Suprapubic skin (tissue), 4 donors: ENCODE results near the gene OR10AG1.

Experiments
- EP300 ChIP-seq: sonication (generic); formaldehyde crosslinking; IDR thresholded peaks from one replicate; pipeline ENCODE4 v1.6.1; 2017; ENCODE audit warnings: antibody characterized with exemption
- POLR2A ChIP-seq, 2 donors: fragments of 450-650 bp; IDR thresholded peaks; one replicate each; pipeline ENCODE4 v1.6.1; 2017; ENCODE audit warnings: antibody characterized with exemption in 2 of 2, mild to moderate bottlenecking in 2 of 2, moderate library complexity in 2 of 2
- POLR2AphosphoS5 ChIP-seq, 3 donors: sonication (generic); formaldehyde crosslinking; IDR thresholded peaks; one replicate each; pipeline ENCODE4 v1.6.1; 2017; ENCODE audit warnings: antibody characterized with exemption in 3 of 3

DNA sequence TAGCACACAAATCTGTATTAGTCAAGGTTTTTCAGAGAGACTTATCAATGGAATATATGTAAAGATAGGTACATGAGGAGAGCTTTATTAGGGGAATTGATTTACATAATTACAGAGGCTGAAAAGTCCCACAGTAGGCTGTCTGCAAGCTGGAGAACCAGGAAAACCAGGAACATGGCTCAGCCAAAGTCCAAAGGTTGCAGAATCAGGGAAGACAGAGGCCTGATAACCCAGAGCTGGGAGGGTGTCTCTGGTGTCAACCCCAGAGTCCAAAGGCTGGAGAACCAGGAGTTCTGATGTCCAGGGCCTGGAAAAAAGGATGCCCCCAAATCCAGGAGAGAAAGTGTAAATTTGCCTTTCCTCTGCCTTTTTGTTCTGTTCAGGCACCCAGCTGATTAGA, 41.0 kb upstream of the OR10AG1 start:
- no peak for TF ChIP-seq EP300
- no peak for TF ChIP-seq POLR2A (IDR thresholded peaks at IDR 0.05)
- no peak for TF ChIP-seq POLR2AphosphoS5 (IDR thresholded peaks at IDR 0.05)
